GM18511 (cell line): ENCODE results near the gene POU2AF3.
A peak's percentile ranks its signal among the peaks of the same experiment; 100 is the strongest.
"Not testable (repeated sequence)": the region's sequence is repeated elsewhere in the genome, so short reads cannot be mapped to it uniquely, and the experiment has no call there.

Experiments
- ATAC-seq: cut with Tn5 transposase; IDR thresholded peaks from one replicate; pipeline ENCODE4 v1.9.1; 2021; ENCODE audit warnings: mild to moderate bottlenecking, moderate library complexity; ENCODE audit not compliant: unreplicated experiment

Gene POU2AF3

DNA sequence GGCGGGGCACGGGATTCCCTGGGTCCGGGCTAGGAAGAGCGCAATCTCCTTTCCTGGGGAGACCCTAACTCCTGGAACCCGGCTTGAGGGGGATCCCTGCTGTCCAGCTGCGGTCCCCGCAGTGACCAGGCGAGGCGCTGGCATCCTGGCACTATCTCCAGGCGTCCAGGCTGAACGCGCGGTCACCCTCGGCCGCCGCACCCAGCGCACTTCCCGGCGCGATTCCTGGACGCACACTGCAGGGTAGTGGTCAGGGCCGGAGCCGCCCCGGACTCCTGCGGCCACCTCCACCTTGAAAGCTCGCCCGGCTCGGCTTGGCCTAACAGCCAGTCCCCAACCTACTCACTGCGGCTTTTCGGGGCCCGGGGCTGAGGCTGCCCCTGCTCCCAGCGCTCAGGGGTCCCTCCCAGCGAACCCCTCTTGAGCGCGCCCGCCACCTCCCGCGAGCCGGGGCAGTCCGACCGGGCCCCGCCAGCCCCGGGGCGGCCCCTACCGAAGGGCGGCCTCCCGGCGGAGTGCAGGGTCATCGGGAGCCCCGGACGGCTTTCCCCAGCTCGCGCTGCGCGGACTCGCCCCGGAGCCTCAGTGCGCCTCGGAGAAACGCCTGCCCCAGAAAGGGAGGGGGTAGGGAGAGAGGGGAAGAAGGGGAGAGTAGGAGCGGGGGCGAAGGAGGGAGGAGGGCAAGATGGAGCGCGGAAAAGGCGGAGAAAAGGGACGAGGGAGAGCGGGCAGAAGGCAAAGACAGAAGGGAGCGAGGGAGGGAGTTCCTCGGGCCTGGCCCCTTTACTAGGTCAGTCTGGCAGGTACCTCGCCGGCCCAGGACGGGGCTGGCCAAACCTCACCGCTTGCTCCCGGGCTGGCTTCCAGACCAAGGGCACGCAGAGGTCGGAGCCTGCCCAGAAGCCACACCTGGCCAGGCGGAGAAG is 1.0 kb downstream of the POU2AF3 start:
- ATAC-seq: peak; percentile 74

DNA sequence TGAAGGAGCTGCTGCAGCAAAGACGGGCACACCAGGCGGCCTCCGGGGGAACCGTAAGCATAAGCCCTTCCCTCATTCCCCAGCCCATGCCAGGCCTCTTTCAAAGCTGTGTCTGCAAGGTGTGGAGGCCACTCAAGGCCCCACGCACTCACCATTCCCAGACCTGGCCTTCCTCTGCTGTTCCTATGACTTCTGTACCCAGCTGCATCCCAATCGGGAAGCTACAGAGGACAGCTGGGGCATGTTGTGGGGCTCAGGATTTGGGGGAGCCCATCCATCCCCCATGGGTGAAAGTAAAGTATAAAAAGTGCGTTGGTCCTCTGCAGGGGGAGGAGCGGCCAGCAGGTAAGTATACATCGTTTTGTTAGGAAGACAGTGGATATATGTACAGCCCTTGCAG is 2.2 kb downstream of the POU2AF3 start:
- ATAC-seq: no peak

DNA sequence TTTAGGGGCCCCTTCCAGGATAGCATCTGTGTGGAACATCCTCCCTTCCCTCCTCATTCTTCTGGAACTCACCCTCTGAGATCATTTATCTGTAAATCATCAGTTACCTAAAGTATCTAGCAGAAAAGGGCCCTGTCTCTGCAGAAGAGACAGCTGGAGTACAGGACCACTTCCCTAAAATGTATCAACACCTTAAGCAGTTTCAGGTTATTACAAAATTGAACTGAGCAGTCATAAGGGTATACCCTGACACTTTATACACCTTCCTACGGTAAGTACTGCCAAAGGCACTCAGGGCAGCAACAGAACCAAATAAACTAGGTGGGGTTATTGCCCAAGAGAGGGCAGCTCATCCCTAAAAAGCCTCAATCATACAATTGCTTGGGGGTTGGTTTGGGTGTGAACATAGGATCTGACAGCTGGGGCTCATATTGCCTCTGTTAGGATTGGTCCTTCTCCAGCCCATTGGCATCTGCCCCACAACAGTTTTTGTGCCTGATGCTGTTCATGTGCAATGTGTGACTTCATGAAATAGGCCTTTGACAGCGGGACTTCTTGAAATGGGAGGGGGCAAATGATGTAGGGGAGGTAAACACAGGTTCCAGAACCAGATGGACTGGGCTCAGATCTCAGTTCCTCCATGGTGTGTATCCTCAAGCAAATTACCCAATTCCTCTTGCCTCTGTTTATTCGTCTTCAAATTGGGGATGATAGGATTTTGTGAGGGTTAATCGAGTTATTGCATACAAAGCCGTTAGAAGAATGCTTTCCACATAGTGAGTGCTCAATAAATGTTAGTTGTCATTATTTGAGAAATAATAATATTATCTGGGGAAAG is 2.9 kb downstream of the POU2AF3 start:
- ATAC-seq: peak; percentile 46

DNA sequence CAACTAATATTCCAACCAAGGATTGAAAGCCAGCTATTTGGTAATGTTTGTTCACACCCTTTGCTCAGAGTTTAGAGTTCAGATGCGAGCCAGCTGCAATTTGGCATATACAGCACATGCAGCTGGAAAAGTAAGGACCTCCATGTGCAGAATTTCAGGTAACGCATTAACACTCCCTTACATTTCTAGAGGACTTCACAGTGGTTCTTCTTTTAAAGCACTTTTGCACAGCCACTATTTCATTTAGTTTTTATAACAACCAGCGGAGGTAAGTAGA is 3.4 kb downstream of the POU2AF3 start:
- no peak for ATAC-seq

DNA sequence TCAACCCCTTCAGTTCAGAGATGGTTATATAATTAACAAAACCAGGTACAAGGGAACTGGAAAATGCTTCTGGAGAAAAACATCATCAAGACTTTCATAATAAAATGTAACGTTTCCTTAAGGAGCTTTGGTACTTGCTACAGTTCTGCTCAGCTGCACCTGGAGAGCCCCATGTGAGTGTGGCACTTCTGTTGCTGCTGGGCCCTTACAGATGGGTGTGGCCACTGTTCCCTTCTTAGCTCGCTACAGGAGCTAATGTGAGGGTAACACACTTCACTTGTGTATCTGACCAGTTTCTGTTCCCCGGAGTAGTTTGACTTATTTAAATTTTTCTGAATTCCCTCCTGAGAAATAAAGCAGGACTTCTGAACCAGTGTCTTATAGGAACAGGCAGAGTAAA is 4.0 kb downstream of the POU2AF3 start:
- ATAC-seq: no peak

DNA sequence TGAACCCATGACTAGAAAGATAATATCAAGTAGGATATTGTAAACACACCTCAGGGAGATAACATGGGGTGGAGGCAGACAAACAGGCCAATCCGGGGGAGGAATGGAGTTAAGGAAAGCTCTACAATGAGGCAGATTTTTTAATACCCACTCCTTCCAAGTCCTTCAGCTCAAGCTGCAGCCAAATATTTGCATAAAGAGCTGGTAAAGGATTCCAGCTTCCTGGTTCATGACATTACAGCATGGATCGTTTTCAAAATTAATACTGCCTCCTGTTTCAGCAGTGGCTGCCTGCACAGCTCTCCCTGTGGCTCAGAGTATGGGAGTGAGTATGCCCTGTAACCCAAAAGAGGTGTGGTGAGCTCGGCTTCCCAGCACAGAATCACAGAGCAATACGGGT is 5.1 kb downstream of the POU2AF3 start:
- ATAC-seq: no peak

DNA sequence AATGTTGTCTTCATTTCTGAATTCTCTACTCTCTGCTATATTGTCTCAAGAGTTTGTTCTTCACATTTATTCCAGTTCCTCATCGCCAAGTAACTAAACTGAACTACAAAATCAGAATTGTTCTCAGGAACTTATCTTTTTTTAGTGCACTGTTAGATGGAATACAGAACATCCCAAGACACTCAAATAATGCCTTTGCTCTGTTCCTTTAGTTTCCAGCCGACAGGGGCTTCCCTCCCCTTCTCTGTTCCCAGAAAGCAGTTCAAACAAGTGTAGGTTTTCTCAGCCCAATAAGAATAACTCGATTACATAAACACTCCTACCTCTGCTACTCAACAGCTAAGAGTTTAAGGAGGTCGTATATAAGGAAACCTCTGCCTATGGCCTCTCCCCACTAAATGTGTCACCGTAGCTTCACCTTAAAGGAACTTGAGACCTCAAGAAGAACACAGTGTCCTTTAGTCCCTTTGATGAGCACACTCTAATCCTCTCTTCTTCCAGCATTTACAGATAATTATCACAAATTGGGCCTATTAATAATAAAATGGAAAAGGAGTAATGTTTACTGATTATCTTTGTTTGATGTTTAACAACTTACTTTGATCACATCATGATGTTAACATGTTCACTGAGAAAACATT is 6.9 kb downstream of the POU2AF3 start:
- ATAC-seq: no peak

DNA sequence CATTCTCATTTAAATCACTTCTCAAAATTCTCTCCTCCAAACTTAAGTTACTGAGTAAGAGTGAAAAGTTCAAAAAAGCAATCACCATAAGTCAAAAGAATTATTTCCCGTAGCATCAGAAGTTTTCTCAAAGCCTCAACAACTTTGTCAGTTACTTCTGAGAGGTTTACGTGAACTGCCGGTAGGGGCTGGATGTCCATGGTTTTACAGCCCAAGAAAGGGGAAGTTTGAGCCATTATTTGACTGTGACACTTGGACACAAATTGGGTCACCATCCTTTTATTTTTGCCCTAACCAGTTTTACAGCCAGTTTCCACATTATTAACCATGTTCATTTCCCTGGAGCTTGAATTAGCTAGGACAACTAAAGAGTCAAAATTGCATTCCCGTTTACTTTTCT is 7.5 kb downstream of the POU2AF3 start:
- ATAC-seq: no peak

DNA sequence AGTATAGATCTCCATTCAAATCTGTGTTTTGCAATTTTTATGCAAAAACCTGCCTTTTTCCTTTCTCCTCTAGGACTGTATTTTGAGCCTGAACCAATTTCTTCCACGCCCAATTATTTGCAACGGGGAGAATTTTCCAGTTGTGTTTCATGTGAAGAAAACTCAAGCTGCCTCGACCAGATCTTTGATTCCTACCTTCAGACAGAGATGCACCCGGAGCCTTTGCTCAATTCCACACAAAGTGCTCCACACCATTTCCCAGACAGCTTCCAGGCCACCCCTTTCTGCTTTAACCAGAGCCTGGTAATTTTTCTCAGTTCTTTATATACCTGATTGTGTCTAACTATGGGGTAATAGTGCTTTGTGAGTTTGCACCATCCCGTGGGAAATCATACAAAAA is 8.0 kb downstream of the POU2AF3 start:
- ATAC-seq: no peak

DNA sequence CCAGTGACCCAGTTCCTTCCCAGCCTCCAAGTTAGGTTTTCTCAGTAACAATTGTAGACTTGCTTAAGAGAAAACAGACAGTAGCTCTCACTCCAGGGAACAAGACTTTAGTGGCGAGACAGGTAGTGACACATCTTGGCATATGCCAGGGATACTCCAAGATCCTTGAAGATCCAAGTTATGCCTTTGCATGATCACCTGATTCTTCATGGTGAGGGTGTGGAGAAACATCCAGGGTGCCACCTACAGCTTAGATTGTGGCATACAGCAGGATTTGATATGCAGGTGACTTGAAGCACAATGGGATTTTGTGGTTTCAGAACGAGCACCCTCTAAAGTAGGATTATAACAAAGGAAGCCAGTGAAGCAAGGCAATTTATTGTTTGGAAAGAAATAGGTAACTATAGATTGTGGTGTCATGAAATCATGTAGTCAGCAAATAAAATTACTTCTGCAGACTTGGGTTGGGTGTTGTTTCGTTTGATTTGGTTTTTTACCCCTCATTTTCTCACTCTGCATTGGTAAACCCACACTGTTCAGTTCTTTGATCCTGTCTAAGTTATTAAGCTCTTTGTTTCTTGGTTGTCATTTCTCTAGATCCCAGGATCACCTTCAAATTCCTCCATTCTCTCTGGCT is 9.2 kb downstream of the POU2AF3 start:
- ATAC-seq: no peak

DNA sequence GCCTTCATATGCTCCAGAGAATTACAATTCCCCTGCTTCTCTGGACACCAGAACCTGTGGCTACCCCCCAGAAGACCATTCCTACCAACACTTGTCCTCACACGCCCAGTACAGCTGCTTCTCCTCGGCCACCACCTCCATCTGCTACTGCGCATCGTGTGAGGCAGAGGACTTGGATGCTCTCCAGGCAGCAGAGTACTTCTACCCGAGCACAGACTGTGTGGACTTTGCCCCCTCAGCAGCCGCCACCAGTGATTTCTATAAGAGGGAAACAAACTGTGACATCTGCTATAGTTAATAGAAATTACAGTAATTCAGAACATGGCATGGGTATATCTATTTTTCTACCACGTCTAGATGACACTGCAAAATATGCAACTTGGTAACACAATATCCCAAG is 9.8 kb downstream of the POU2AF3 start:
- no peak for ATAC-seq

DNA sequence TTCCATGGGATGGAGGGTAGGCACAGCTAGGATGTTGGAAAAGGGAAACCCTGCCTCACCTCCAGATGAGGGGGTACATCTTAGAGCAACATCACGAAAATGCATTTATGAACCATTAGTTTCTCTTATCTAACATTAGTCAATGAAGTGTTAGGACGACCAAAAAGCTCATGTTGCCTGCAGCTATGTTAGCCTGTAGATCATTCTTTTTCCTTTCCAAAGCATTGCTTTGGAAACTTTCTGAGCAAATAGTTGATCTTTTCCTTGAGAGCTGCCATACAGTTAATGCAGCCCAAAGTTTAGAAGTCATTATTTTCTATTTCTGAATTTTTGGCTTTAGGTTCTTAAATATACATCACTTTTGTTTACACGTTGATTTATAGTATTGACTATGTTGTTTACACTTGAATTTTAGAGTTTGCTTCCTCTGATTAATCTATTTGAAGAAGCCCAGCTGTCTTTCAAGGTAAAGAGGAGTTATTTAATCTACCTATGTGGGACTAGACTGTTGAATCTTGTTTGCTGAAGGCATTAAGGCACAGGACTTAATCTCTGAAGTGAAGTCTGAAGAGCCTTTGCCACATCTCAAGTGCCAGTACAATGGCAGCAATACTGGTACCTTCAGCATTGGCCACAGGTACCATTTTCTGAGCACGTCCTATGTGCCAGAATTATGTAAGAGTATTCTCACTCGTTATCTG is 11.0 kb downstream of the POU2AF3 start:
- ATAC-seq: no peak

DNA sequence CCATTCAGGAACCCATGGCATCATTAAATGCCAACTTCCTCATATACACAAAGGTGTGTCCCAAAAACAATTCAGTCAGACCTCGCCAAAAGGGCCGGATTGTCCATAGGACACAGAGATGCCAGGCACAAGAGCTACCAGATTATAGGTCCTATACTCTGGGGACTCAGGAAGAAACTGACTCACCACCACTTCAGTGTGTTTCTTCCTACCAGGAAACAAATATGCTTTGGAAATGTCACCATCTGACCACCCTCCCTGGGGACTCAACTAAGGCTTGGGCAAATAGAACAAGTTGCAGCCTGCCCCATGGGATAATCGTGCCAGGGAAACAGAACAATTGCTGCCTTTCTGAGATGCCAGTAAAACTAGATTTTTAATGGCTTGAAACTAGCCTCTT is 11.7 kb downstream of the POU2AF3 start:
- no peak for ATAC-seq

DNA sequence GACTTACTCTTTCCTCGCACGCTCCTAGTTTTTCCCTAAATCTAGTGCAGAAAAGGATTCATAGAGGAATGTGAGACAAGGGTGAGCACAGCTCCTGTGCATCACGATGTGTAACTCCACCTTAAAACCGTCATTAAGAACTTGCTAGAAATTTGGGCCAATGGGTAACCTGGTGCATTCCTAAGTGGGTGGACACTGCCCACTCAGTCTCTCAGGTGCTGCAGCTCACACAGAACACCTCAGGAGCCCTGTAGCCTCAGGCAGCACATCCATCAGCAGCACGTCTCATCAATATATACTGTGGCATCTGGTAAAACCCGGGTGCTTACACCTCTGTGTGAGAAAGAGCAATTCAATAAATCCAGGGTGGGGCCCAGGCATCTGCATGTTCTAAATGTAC is 12.4 kb downstream of the POU2AF3 start:
- ATAC-seq: no peak

DNA sequence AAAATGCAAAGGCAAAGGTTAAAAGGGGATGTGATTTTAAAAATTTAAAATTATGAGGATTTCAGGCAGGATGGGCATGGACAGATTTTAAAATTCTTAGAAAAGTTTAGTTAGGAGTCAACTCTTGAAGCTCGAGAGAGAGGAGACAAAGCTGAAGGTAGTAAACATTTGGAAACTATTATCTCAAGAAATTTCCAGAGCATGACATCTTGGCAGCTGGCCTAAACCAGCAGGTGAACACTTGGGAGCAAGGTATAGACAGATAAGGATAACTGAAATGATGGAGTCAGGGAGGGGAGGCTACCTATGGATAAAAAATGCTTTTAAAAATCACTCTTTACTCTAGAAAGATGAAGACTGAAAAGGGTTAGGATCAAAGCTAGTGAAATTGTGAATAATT is 13.7 kb downstream of the POU2AF3 start:
- no peak for ATAC-seq

DNA sequence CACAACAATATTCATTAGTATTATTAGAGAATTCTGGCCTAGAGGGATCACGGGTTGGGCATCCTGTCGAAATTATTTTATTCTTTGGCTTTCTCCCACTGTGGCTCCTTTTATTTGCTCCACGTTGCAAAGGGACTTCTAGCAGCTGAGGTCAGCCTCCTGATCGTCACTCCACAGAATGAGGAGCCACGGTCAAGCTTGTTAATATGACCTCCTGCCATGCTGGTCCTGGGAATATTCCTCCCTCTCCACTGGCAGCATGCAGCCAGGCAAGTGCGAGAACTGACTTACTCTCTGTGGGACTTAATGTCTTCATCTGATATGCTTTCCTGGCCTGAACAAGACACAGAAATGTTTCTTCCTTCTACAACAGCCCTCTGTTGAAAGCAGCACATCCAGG is 20.9 kb downstream of the POU2AF3 start:
- no peak for ATAC-seq

DNA sequence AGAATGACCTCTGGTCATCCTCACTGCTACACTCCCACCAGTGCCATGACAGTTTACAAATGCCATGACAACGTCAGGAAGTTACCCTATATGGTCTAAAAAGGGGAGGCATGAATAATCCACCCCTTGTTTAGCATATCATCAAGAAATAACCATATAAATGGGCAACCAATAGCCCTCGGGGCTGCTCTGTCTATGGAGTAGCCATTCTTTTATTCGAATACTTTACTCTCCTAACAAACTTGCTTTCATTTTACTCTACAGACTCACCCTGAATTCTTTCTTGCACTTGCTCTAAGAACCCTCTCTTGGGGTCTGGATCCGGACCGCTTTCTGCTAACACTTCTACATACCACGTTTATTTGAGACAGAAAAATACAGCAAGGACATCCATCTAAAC is 21.9 kb downstream of the POU2AF3 start:
- ATAC-seq: not testable (repeated sequence)

DNA sequence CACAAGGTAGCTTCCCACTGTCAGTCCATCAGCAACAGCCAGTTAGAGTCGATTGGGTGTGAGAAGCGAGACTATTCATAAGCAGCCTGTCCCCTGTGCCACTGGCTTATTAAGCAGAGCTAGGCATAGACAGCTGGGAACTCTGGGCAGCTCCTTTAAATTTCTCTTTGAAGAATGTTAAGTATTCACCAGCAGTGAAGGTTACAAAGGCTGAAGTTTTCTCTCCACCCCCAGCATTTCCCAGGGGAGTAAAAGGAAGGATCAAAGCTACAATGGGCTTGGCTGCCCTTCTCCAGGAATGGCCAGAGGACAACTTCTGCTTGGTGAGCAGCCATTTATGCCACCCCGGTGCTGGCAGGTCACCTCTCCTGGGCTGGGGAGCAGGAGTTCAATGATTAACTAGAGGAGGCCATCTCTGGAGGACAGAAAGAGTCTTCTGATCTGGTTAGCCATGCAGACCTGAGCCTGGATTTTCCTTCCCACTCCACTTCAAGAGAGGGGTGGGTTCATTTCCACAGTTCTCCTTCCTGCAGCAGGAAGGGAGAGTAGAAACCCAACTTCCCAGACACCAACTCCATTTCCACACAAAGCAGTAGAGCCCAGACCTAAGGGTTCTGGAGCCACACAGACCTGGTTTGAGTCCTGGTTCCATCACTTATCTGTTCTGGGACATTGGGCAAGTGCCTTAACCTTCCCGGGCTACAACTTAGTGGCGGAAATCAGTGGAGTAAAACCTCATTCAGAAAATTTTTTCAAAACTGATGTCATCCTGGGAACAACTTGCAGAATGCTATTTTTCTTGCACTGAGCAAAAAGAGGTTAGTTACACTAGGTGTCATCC is 22.6 kb downstream of the POU2AF3 start:
- no peak for ATAC-seq

DNA sequence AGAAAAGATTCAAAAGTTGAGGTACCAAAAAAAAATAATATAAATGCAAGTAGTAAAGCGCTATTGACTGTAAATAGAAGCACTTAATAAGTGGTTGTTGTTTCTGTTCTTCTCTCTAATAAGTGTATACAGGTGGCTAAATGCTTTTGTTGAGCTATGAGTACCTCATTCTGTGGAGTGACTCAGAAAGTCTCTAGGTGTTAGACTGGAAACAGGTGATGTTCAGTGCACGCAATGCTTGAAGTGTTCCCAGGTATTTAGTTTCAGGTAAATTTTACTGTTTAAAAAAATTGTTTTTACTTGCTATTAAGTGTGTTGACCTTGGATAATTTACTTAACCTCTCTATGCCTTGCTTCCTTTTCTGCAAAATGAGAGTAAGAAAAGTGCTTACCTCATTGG is 24.2 kb downstream of the POU2AF3 start:
- no peak for ATAC-seq

DNA sequence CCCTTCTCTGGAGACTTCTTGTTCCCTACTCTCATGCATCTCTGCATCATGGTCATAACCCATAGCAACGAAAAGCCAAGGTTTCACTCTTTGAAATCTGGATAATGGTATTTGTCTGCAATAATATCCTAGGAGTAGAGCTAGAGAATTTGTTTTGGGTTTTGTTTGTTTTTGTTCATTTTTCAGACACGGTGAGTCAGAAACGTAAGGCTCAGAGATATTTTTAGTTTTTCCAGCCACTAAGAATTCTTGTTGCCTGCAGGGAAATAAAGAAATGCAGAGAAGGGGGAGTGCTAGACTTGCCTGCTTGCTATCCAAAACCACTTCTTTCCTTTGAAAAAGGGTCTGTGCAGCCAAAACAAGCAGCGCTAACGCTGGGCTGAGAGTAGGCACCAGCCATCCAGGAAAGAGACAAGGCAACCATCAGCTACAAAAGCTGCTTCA is 26.0 kb downstream of the POU2AF3 start:
- ATAC-seq: no peak
